KMS-11 (cell line): Measurements from ENCODE around the gene SLC25A29.

Experiments
- H2AFZ ChIP-seq: fragments of 200-600 bp; sonication (generic); 2 replicates; pipeline ENCODE4 v1.6.1; 2016; ENCODE audit warnings: antibody characterized with exemption, mixed run types, low read depth
- H3K27ac ChIP-seq: fragments of 200-600 bp; sonication (generic); 2 replicates; pipeline ENCODE4 v1.6.1; 2016; ENCODE audit warnings: mild to moderate bottlenecking, mixed run types
- H3K27me3 ChIP-seq: fragments of 200-600 bp; sonication (generic); 2 replicates; pipeline ENCODE4 v1.6.1; 2017; ENCODE audit warnings: mild to moderate bottlenecking, low read depth, mixed run types, moderate library complexity; ENCODE audit not compliant: insufficient read depth
- H3K36me3 ChIP-seq: fragments of 200-600 bp; sonication (generic); 2 replicates; pipeline ENCODE4 v1.6.1; 2017; ENCODE audit warnings: mild to moderate bottlenecking, mixed run types; ENCODE audit not compliant: insufficient read depth
- H3K4me1 ChIP-seq: fragments of 200-600 bp; sonication (generic); 2 replicates; pipeline ENCODE4 v1.6.1; 2016; ENCODE audit warnings: mild to moderate bottlenecking, low read depth, mixed run types; ENCODE audit not compliant: poor library complexity, severe bottlenecking
- H3K4me2 ChIP-seq: fragments of 200-600 bp; sonication (generic); 2 replicates; pipeline ENCODE4 v1.7.0; 2016; ENCODE audit warnings: mild to moderate bottlenecking, mixed run types
- H3K4me3 ChIP-seq: fragments of 200-600 bp; sonication (generic); IDR thresholded peaks from 2 replicates; pipeline ENCODE4 v1.6.1; 2017; ENCODE audit warnings: low read depth, low read length, mixed read lengths; ENCODE audit not compliant: insufficient read depth
- H3K79me2 ChIP-seq: fragments of 200-600 bp; sonication (generic); 2 replicates; pipeline ENCODE4 v1.6.1; 2016; ENCODE audit warnings: low read depth, mixed run types; ENCODE audit not compliant: insufficient read depth
- H3K9ac ChIP-seq: fragments of 200-600 bp; sonication (generic); 2 replicates; pipeline ENCODE4 v1.6.1; 2016; ENCODE audit warnings: mild to moderate bottlenecking, mixed run types
- H4K20me1 ChIP-seq: fragments of 200-600 bp; sonication (generic); 2 replicates; pipeline ENCODE4 v1.6.1; 2016; ENCODE audit warnings: mild to moderate bottlenecking, mixed run types; ENCODE audit not compliant: insufficient read depth
- TF ChIP-seq, protein P1 (sequence below): fragments of 200-600 bp; sonication (generic); conservative IDR thresholded peaks from 2 replicates; pipeline ENCODE4 v1.6.1; 2017; ENCODE audit warnings: low read depth, mild to moderate bottlenecking, antibody characterized with exemption, low read length, moderate library complexity, mixed read lengths

SLC25A29 gene

DNA sequence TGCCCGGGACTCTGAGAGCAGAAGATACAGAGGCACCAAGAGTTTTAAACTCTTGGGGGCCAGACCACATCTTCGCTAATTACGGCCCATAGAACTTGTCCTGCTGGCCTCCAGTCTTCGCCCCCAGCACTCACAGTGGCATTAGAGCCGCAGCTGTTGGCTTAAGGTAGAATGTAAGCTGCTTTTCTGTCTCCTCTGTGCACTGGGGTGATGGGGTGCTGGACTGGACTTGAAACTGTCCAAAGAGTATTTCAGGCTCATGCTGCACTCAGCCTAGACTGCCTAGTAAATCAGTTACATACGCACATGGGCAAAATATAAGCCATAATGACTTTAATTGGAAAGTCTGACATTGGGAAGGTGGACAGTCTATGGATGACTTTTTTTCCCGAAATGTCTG is 38.3 kb downstream of the SLC25A29 start:
- no peak overlapping the region for H3K4me3 ChIP-seq
- peaks cover 94% of the 10 kb centered on the region for H3K79me2 ChIP-seq
- H3K27me3 ChIP-seq, result no peaks in the 10 kb centered on the region
- H4K20me1 ChIP-seq, result peaks cover 16% of the 10 kb centered on the region; the same call in 1 of the 2 replicates
- H2AFZ ChIP-seq, result no peak overlapping the region
- H3K4me2 ChIP-seq, result no peak overlapping the region
- H3K27ac ChIP-seq, result no peak overlapping the region
- H3K36me3 ChIP-seq, result no peaks in the 10 kb centered on the region
- H3K9ac ChIP-seq, result no peak overlapping the region
- TF ChIP-seq, protein P1, sequence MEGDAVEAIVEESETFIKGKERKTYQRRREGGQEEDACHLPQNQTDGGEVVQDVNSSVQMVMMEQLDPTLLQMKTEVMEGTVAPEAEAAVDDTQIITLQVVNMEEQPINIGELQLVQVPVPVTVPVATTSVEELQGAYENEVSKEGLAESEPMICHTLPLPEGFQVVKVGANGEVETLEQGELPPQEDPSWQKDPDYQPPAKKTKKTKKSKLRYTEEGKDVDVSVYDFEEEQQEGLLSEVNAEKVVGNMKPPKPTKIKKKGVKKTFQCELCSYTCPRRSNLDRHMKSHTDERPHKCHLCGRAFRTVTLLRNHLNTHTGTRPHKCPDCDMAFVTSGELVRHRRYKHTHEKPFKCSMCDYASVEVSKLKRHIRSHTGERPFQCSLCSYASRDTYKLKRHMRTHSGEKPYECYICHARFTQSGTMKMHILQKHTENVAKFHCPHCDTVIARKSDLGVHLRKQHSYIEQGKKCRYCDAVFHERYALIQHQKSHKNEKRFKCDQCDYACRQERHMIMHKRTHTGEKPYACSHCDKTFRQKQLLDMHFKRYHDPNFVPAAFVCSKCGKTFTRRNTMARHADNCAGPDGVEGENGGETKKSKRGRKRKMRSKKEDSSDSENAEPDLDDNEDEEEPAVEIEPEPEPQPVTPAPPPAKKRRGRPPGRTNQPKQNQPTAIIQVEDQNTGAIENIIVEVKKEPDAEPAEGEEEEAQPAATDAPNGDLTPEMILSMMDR, result no peak
- no peaks in the 10 kb centered on the region for H3K4me1 ChIP-seq

DNA sequence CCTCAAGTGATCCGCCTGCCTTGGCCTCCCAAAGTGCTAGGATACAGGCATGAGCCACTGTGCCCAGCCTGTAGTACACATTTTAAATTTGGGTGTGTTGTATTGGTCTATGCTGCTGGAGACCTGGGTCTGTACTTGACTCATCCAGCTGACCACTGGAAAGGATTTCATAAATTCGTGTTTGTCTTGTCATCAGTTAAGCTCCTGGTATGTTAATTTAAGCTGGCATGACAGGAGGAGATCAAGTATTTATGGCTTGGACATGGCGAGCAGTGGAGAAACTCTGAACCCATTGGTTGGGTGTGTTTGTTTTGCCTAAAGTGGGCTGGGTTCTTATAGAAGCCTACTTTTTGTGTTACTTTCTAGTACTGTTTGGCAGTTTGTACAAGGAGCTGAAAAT is 43.1 kb downstream of the SLC25A29 start:
- H3K4me1 ChIP-seq, result peaks cover 16% of the 10 kb centered on the region
- no peak overlapping the region for H2AFZ ChIP-seq
- H3K36me3 ChIP-seq, result no peaks in the 10 kb centered on the region
- H3K27me3 ChIP-seq, result no peaks in the 10 kb centered on the region
- TF ChIP-seq, protein P1, result no peak
- peaks cover 98% of the 10 kb centered on the region for H3K79me2 ChIP-seq
- no peak overlapping the region for H3K4me3 ChIP-seq
- no peak overlapping the region for H3K4me2 ChIP-seq
- no peak overlapping the region for H3K9ac ChIP-seq
- H4K20me1 ChIP-seq, result peaks cover 45% of the 10 kb centered on the region
- H3K27ac ChIP-seq, result no peak overlapping the region

DNA sequence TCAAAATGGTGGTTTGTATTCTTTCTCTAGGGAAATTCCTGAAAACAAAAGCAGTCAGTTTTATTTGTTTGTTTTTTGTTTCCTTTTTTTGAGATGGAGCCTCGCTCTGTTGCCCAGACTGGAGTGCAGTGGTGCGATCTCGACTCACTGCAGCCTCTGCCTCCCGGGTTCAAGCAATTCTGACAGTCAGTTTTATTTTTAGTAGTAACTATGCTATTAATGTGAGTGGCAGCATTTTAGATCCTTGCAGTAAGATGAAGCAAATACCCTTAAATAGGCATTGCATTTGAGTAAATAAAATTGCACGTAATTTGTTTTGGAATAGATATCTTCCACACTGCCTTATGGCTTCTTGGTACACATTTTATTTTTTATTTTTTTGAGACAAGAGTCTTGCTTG is 43.7 kb downstream of the SLC25A29 start:
- Histone ChIP-seq H2AFZ (no peak overlapping the region), H3K27ac (no peak overlapping the region), H3K4me2 (no peak overlapping the region), H4K20me1 (peaks cover 50% of the 10 kb centered on the region), H3K27me3 (no peaks in the 10 kb centered on the region), H3K4me3 (no peak overlapping the region), H3K79me2 (peaks cover 98% of the 10 kb centered on the region), H3K36me3 (no peaks in the 10 kb centered on the region), H3K9ac (no peak overlapping the region), H3K4me1 (peaks cover 21% of the 10 kb centered on the region)
- TF ChIP-seq, protein P1, result no peak

DNA sequence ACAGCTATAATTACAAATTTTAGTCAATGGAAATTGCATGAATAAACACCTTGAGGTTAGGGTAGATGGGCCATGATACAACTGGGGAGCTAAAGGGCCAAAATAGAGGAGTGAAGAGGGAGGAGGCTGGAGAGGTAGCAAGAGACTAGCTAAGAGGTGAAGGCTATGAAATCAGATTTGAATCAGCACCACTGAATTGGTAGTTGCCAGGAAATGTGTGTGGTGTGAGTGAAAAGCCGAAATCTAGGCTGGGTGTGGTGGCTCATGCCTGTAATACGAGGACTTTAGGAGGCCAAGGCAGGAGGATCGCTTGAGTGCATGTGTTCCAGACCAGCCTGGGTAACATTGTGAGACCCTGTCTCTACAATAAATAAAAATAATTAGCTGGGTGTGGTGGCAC is 44.6 kb downstream of the SLC25A29 start:
- H3K4me3 ChIP-seq, result no peak overlapping the region
- no peak overlapping the region for H2AFZ ChIP-seq
- no peak overlapping the region for H3K27ac ChIP-seq
- no peak overlapping the region for H3K9ac ChIP-seq
- H3K4me2 ChIP-seq, result no peak overlapping the region
- H3K79me2 ChIP-seq, result peaks cover 98% of the 10 kb centered on the region
- H3K4me1 ChIP-seq, result peaks cover 29% of the 10 kb centered on the region
- H4K20me1 ChIP-seq, result peaks cover 58% of the 10 kb centered on the region
- no peaks in the 10 kb centered on the region for H3K36me3 ChIP-seq
- no peaks in the 10 kb centered on the region for H3K27me3 ChIP-seq
- TF ChIP-seq, protein P1, result no peak
